Testis (tissue), 2 donors: ENCODE measurements around the gene CDK11A.

ENCODE experiments used
- POLR2A ChIP-seq: fragments of 450-650 bp; IDR thresholded peaks from one replicate; pipeline ENCODE4 v1.6.1; 2017; ENCODE audit warnings: antibody characterized with exemption, mild to moderate bottlenecking, moderate library complexity
- TF ChIP-seq, protein P1 (sequence below), 3 experiments: fragments of 450-650 bp in 2 of 3; fragments of 200-600 bp in 1 of 3; sonication (generic) in 1 of 3; IDR thresholded peaks; one replicate each; pipeline ENCODE4 v1.5.1; 2016 to 2019; ENCODE audit warnings: antibody characterized with exemption in 3 of 3, mild to moderate bottlenecking in 2 of 3, moderate library complexity in 1 of 3

DNA sequence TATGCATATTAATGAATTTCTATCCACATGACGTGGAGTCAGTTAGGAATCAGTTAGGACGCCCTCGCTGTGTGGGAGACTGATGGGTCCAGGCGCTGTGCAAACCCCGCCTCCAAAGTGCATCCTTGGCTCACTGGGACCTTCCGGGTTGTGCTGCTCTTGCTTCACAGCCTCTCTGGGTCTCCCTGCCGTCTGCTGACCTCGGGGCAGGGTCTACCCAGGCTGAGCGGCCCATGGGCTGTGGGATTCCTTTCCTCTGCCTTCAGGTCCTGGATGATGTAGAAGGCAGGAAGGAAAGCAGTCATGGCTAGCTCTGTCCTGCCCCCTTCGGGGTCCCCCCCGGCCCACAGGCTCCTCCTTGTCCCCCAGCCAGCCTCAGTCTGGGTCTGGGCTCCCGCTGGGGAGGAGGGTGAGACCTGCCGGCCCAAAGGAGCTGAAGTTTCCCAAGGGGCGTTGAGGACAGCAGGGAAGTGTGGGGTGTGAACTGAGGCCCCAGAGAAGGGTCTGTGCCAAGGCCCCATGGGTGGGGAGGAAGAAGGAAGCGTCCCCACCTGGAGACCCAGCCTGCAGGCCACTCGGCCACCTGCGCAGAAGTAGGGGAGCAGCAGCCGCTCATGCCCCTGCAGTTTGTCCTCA lies 24.6 kb upstream of the CDK11A start:
- TF ChIP-seq, protein P1, sequence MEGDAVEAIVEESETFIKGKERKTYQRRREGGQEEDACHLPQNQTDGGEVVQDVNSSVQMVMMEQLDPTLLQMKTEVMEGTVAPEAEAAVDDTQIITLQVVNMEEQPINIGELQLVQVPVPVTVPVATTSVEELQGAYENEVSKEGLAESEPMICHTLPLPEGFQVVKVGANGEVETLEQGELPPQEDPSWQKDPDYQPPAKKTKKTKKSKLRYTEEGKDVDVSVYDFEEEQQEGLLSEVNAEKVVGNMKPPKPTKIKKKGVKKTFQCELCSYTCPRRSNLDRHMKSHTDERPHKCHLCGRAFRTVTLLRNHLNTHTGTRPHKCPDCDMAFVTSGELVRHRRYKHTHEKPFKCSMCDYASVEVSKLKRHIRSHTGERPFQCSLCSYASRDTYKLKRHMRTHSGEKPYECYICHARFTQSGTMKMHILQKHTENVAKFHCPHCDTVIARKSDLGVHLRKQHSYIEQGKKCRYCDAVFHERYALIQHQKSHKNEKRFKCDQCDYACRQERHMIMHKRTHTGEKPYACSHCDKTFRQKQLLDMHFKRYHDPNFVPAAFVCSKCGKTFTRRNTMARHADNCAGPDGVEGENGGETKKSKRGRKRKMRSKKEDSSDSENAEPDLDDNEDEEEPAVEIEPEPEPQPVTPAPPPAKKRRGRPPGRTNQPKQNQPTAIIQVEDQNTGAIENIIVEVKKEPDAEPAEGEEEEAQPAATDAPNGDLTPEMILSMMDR (IDR thresholded peaks at IDR 0.05) = no peak
- no peak for TF ChIP-seq POLR2A
